ENCODE results near the gene IL1RN.
A peak's percentile ranks its signal among the peaks of the same experiment; 100 is the strongest.

Gene IL1RN

GRCh38 chr2:113133704-113134598, 6.6 kb downstream of the IL1RN start:
- H2AFZ ChIP-seq (ENCODE audit: low read depth, low read length): no peak overlapping the region
- H3K18ac ChIP-seq (ENCODE audit: low read depth in 1 of 2, low read length in 2 of 2): no peak overlapping the region
- H3K4ac ChIP-seq (ENCODE audit: low read depth in 1 of 2, low read length in 2 of 2): no peak overlapping the region
- no peaks in the 10 kb centered on the region for H3K9me3 ChIP-seq (ENCODE audit: control insufficient read depth, low read length)
- no peak overlapping the region for H4K91ac ChIP-seq (ENCODE audit: low read length)
- no peak overlapping the region for H3K9ac ChIP-seq (ENCODE audit: low read length)
- no peak for DNase-seq
- no peak overlapping the region for H3K4me3 ChIP-seq (ENCODE audit: insufficient read depth in 1 of 2, low read depth in 1 of 2, low read length in 2 of 2)
- H2BK120ac ChIP-seq (ENCODE audit: low read depth, low read length): no peak overlapping the region
- H3K36me3 ChIP-seq (ENCODE audit: control insufficient read depth in 1 of 2, insufficient read depth in 2 of 2, low read depth in 1 of 2, low read length in 2 of 2): peaks cover 0 to 14% of the 10 kb centered on the region in 2 experiments
- H3K14ac ChIP-seq (ENCODE audit: low read length in 2 of 2): no peak overlapping the region
- peaks cover 4% of the 10 kb centered on the region for H3K4me1 ChIP-seq (ENCODE audit: control insufficient read depth, insufficient read depth, low read depth, low read length)
- no peak overlapping the region for H2BK15ac ChIP-seq (ENCODE audit: low read depth, poor library complexity, severe bottlenecking)
- H3K23ac ChIP-seq (ENCODE audit: low read length in 2 of 2): no peak overlapping the region
- H4K8ac ChIP-seq (ENCODE audit: low read length): no peak overlapping the region
- no peak overlapping the region for H2AK5ac ChIP-seq (ENCODE audit: low read length, severe bottlenecking)
- no peaks in the 10 kb centered on the region for H3K79me1 ChIP-seq (replicated peaks; ENCODE audit: low read length, poor library complexity, severe bottlenecking)
- no peak overlapping the region for H2BK12ac ChIP-seq (ENCODE audit: low read length in 2 of 2)
- no peak overlapping the region for H2BK5ac ChIP-seq (ENCODE audit: low read depth, low read length, poor library complexity, severe bottlenecking)
- no peak overlapping the region for H3K27ac ChIP-seq (ENCODE audit: low read length, poor library complexity, severe bottlenecking)
- H3K27me3 ChIP-seq (ENCODE audit: control insufficient read depth in 1 of 2, insufficient read depth in 1 of 2, low read length in 2 of 2): peaks cover 0 to 30% of the 10 kb centered on the region in 2 experiments
- no peak overlapping the region for H3K4me2 ChIP-seq (ENCODE audit: low read length, poor library complexity, severe bottlenecking)
- WGBS: 56% methylated on average over 4 of the region's 7 CpGs

- no peak overlapping the region for H3K4me2 ChIP-seq (ENCODE audit: low read length, poor library complexity, severe bottlenecking)
- no peak overlapping the region for H3K4ac ChIP-seq (ENCODE audit: low read depth in 1 of 2, low read length in 2 of 2)
- no peak overlapping the region for H2AK5ac ChIP-seq (ENCODE audit: low read length, severe bottlenecking)
- H3K36me3 ChIP-seq (ENCODE audit: control insufficient read depth in 1 of 2, insufficient read depth in 2 of 2, low read depth in 1 of 2, low read length in 2 of 2): peaks cover 0 to 11% of the 10 kb centered on the region in 2 experiments
- H3K23ac ChIP-seq (ENCODE audit: low read length in 2 of 2): no peak overlapping the region
- H2BK12ac ChIP-seq (ENCODE audit: low read length in 2 of 2): no peak overlapping the region
- no peak overlapping the region for H3K27ac ChIP-seq (ENCODE audit: low read length, poor library complexity, severe bottlenecking)
- H3K14ac ChIP-seq (ENCODE audit: low read length in 2 of 2): no peak overlapping the region
- no peak overlapping the region for H3K18ac ChIP-seq (ENCODE audit: low read depth in 1 of 2, low read length in 2 of 2)
- no peak overlapping the region for H2AFZ ChIP-seq (ENCODE audit: low read depth, low read length)
- no peak overlapping the region for H2BK120ac ChIP-seq (ENCODE audit: low read depth, low read length)
- no peak overlapping the region for H2BK15ac ChIP-seq (ENCODE audit: low read depth, poor library complexity, severe bottlenecking)
- H4K91ac ChIP-seq (ENCODE audit: low read length): no peak overlapping the region
- no peaks in the 10 kb centered on the region for H3K9me3 ChIP-seq (ENCODE audit: control insufficient read depth, low read length)
- H3K79me1 ChIP-seq (replicated peaks; ENCODE audit: low read length, poor library complexity, severe bottlenecking): no peaks in the 10 kb centered on the region
- no peak overlapping the region for H3K9ac ChIP-seq (ENCODE audit: low read length)
- no peak overlapping the region for H4K8ac ChIP-seq (ENCODE audit: low read length)
- DNase-seq: no peak
- H3K4me1 ChIP-seq (ENCODE audit: control insufficient read depth, insufficient read depth, low read depth, low read length): peaks cover 4% of the 10 kb centered on the region
- H2BK5ac ChIP-seq (ENCODE audit: low read depth, low read length, poor library complexity, severe bottlenecking): no peak overlapping the region
- no peak overlapping the region for H3K4me3 ChIP-seq (ENCODE audit: insufficient read depth in 1 of 2, low read depth in 1 of 2, low read length in 2 of 2)
- H3K27me3 ChIP-seq (ENCODE audit: control insufficient read depth in 1 of 2, insufficient read depth in 1 of 2, low read length in 2 of 2): peaks cover 0 to 24% of the 10 kb centered on the region in 2 experiments
These were observed 7.3 kb downstream of the IL1RN start for GRCh38 chr2:113134717-113135116.

GRCh38 chr2:113135317-113135716, 7.9 kb downstream of the IL1RN start:
- no peak overlapping the region for H3K23ac ChIP-seq (ENCODE audit: low read length in 2 of 2)
- H2BK120ac ChIP-seq (ENCODE audit: low read depth, low read length): no peak overlapping the region
- no peak for DNase-seq
- no peak overlapping the region for H3K14ac ChIP-seq (ENCODE audit: low read length in 2 of 2)
- H3K18ac ChIP-seq (ENCODE audit: low read depth in 1 of 2, low read length in 2 of 2): no peak overlapping the region
- H3K79me1 ChIP-seq (replicated peaks; ENCODE audit: low read length, poor library complexity, severe bottlenecking): no peaks in the 10 kb centered on the region
- H3K4me3 ChIP-seq (ENCODE audit: insufficient read depth in 1 of 2, low read depth in 1 of 2, low read length in 2 of 2): no peak overlapping the region
- H3K4me1 ChIP-seq (ENCODE audit: control insufficient read depth, insufficient read depth, low read depth, low read length): peaks cover 4% of the 10 kb centered on the region
- no peak overlapping the region for H2AK5ac ChIP-seq (ENCODE audit: low read length, severe bottlenecking)
- no peaks in the 10 kb centered on the region for H3K9me3 ChIP-seq (ENCODE audit: control insufficient read depth, low read length)
- 60% methylated on average over 1 of the region's 1 CpG for WGBS
- H3K4me2 ChIP-seq (ENCODE audit: low read length, poor library complexity, severe bottlenecking): no peak overlapping the region
- H4K91ac ChIP-seq (ENCODE audit: low read length): no peak overlapping the region
- no peak overlapping the region for H3K27ac ChIP-seq (ENCODE audit: low read length, poor library complexity, severe bottlenecking)
- H3K4ac ChIP-seq (ENCODE audit: low read depth in 1 of 2, low read length in 2 of 2): no peak overlapping the region
- no peak overlapping the region for H2BK12ac ChIP-seq (ENCODE audit: low read length in 2 of 2)
- H3K27me3 ChIP-seq (ENCODE audit: control insufficient read depth in 1 of 2, insufficient read depth in 1 of 2, low read length in 2 of 2): peaks cover 0 to 20% of the 10 kb centered on the region in 2 experiments
- H2AFZ ChIP-seq (ENCODE audit: low read depth, low read length): no peak overlapping the region
- peaks cover 0 to 5% of the 10 kb centered on the region in 2 experiments for H3K36me3 ChIP-seq (ENCODE audit: control insufficient read depth in 1 of 2, insufficient read depth in 2 of 2, low read depth in 1 of 2, low read length in 2 of 2)
- no peak overlapping the region for H4K8ac ChIP-seq (ENCODE audit: low read length)
- no peak overlapping the region for H3K9ac ChIP-seq (ENCODE audit: low read length)
- no peak overlapping the region for H2BK5ac ChIP-seq (ENCODE audit: low read depth, low read length, poor library complexity, severe bottlenecking)
- no peak overlapping the region for H2BK15ac ChIP-seq (ENCODE audit: low read depth, poor library complexity, severe bottlenecking)

- Histone ChIP-seq H3K9ac (ENCODE audit: low read length) (peak overlapping the region; percentile 33), H3K36me3 (ENCODE audit: control insufficient read depth in 1 of 2, insufficient read depth in 2 of 2, low read depth in 1 of 2, low read length in 2 of 2) (no peaks in the 10 kb centered on the region), H3K14ac (ENCODE audit: low read length in 2 of 2) (no peak overlapping the region), H4K8ac (ENCODE audit: low read length) (no peak overlapping the region), H3K18ac (ENCODE audit: low read depth in 1 of 2, low read length in 2 of 2) (no peak overlapping the region), H2AFZ (ENCODE audit: low read depth, low read length) (no peak overlapping the region), H3K4me2 (ENCODE audit: low read length, poor library complexity, severe bottlenecking) (no peak overlapping the region), H3K27me3 (ENCODE audit: control insufficient read depth in 1 of 2, insufficient read depth in 1 of 2, low read length in 2 of 2) (peaks cover 0 to 15% of the 10 kb centered on the region in 2 experiments), H2BK120ac (ENCODE audit: low read depth, low read length) (no peak overlapping the region), H2BK5ac (ENCODE audit: low read depth, low read length, poor library complexity, severe bottlenecking) (no peak overlapping the region), H4K91ac (ENCODE audit: low read length) (no peak overlapping the region), H2BK15ac (ENCODE audit: low read depth, poor library complexity, severe bottlenecking) (no peak overlapping the region), H3K4ac (ENCODE audit: low read depth in 1 of 2, low read length in 2 of 2) (no peak overlapping the region), H3K27ac (ENCODE audit: low read length, poor library complexity, severe bottlenecking) (no peak overlapping the region), H2BK12ac (ENCODE audit: low read length in 2 of 2) (no peak overlapping the region), H3K4me3 (ENCODE audit: insufficient read depth in 1 of 2, low read depth in 1 of 2, low read length in 2 of 2) (no peak overlapping the region), H2AK5ac (ENCODE audit: low read length, severe bottlenecking) (no peak overlapping the region), H3K79me1 (replicated peaks; ENCODE audit: low read length, poor library complexity, severe bottlenecking) (no peaks in the 10 kb centered on the region), H3K23ac (ENCODE audit: low read length in 2 of 2) (no peak overlapping the region), H3K4me1 (ENCODE audit: control insufficient read depth, insufficient read depth, low read depth, low read length) (peaks cover 4% of the 10 kb centered on the region), H3K9me3 (ENCODE audit: control insufficient read depth, low read length) (no peaks in the 10 kb centered on the region)
- peak; percentile 47 for DNase-seq
- WGBS: 49% methylated on average over 8 of the region's 8 CpGs
These were observed 9.7 kb downstream of the IL1RN start for GRCh38 chr2:113136828-113137775.

Data from mesenchymal stem cell (in vitro differentiated cells and primary cell).